ENCODE measurements around the gene BABAM2. TPM values are rescaled to one million over a fixed set of nuclear protein-coding genes. Genes with fewer than 3 reads are reported as not detected.

The BABAM2 gene
- total and polyA plus RNA-seq, 9 of the 15 experiments (the other 6 are each of a cell fraction or from before 2014, with no cell fraction given), result 10.9 to 37.4 (median 25.6) TPM

GRCh38 chr2:28327956-28328922 is 437.7 kb downstream of the BABAM2 start (continued):
- TF ChIP-seq JUN (IDR thresholded peaks at IDR 0.05; ENCODE audit: borderline replicate concordance, low read depth, low read length), result no peak
- no peak for TF ChIP-seq JUN (CRISPR knock-in tag; IDR thresholded peaks at IDR 0.05; ENCODE audit: borderline replicate concordance)
- no peak for TF ChIP-seq ATF1 (CRISPR knock-in tag; IDR thresholded peaks at IDR 0.05)
- no peak for TF ChIP-seq ATF1 (tag; IDR thresholded peaks at IDR 0.05)
- no peak for TF ChIP-seq RCOR1 (IDR thresholded peaks at IDR 0.05; ENCODE audit: borderline replicate concordance in 1 of 2, low read depth in 2 of 2, low read length in 2 of 2)
- no peak for TF ChIP-seq SIN3A (IDR thresholded peaks at IDR 0.05; ENCODE audit: borderline replicate concordance in 2 of 2, control insufficient read depth in 1 of 2, low read depth in 2 of 2, low read length in 2 of 2)
- TF ChIP-seq ZNF699 (CRISPR knock-in tag; IDR thresholded peaks at IDR 0.05; ENCODE audit: insufficient replicate concordance), result no peak
- no peak for TF ChIP-seq ZNF764 (CRISPR knock-in tag; IDR thresholded peaks at IDR 0.05; ENCODE audit: low read depth)
- TF ChIP-seq MEIS2 (IDR thresholded peaks at IDR 0.05; ENCODE audit: partially characterized antibody), result peak; percentile 37
- TF ChIP-seq ZNF511 (CRISPR knock-in tag; IDR thresholded peaks at IDR 0.05), result no peak
- TF ChIP-seq CSDE1 (IDR thresholded peaks at IDR 0.05), result no peak
- no peak for TF ChIP-seq TEAD4 (IDR thresholded peaks at IDR 0.05; ENCODE audit: low read length)
- no peak for TF ChIP-seq TEAD4 (CRISPR knock-in tag; IDR thresholded peaks at IDR 0.05; ENCODE audit: borderline replicate concordance)
- no peak for TF ChIP-seq DACH1 (IDR thresholded peaks at IDR 0.05; ENCODE audit: partially characterized antibody)
- TF ChIP-seq, protein P1, sequence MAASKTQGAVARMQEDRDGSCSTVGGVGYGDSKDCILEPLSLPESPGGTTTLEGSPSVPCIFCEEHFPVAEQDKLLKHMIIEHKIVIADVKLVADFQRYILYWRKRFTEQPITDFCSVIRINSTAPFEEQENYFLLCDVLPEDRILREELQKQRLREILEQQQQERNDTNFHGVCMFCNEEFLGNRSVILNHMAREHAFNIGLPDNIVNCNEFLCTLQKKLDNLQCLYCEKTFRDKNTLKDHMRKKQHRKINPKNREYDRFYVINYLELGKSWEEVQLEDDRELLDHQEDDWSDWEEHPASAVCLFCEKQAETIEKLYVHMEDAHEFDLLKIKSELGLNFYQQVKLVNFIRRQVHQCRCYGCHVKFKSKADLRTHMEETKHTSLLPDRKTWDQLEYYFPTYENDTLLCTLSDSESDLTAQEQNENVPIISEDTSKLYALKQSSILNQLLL (CRISPR knock-in tag; IDR thresholded peaks at IDR 0.05; ENCODE audit: borderline replicate concordance), result no peak
